HL-60/S4 treated with phorbol 12-myristate 13-acetate at 8.2 ng/mL for 4 days and 3 days (cell line): Measurements from ENCODE around the gene GPR137B.
"Not testable (repeated sequence)": the region's sequence is repeated elsewhere in the genome, so short reads cannot be mapped to it uniquely, and the experiment has no call there.

ENCODE experiments used
- in situ Hi-C: fragments of 300-500 bp; cut with MboI; formaldehyde crosslinking; loops from 2 replicates; pipeline ENCODE4 v1.15.0; 2022; ENCODE audit warnings: low sequenced_read_pairs

Gene GPR137B

GRCh38 chr1:236186471-236186870 lies 44.1 kb downstream of the GPR137B start:
- in situ Hi-C loops: not testable (repeated sequence)

DNA sequence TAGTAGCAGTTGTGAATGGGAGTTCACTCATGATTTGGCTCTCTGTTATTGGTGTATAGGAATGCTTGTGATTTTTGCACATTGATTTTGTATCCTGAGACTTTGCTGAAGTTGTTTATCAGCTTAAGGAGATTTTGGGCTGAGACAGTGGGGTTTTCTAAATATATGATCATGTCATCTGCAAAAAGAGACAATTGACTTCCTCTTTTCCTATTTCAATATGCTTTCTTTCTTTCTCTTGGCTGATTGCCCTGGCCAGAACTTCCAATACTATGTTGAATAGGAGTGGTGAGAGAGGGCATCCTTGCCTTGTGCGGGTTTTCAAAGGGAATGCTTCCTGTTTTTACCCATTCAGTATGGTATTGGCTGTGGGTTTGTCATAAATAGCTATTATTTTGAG lies 45.7 kb downstream of the GPR137B start:
- in situ Hi-C loops: not testable (repeated sequence)

- in situ Hi-C loops: no loop called here
Observed at GRCh38 chr1:236193184-236193583, 50.8 kb downstream of the GPR137B start.

- in situ Hi-C loops: no loop called here
Observed at GRCh38 chr1:236200925-236201324, 58.6 kb downstream of the GPR137B start.

DNA sequence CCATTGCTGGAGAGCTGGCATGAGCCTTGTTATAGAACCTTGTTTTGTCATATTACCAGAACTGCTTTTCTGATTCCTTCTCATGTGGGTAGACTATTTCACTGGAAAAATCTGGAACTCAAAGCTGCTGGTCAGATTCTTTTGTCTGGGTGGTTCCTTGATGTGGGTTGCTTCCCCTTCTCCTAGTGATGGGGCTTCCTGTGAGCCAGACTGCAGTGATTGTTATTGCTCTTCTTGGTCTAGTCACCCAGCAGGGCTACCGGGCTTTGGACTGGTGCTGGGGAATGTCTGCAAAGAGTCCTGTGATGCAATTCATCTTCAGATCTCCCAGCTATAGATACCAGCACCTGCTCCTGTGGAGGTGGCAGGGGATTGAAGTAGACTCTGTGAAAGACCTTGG lies 59.4 kb downstream of the GPR137B start:
- in situ Hi-C loops: no loop called here

DNA sequence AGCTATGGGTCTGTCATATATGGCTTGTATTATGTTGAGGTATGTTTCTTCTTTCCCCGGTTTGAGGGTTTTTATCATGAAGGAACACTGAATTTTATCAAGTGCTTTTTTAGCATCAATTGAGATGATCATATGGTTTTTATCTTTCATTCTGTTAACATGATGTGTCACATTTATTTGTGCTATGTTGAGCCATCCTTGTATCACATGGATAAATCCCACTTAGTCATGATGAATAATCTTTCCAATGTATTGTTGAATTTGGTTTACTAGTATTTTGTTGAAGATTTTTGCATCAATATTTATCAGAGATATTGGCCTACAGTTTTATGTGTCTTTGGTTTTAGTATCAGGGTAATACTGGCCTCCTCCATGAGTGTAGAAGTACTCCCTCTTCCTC lies 61.7 kb downstream of the GPR137B start:
- in situ Hi-C loops: no loop called here

DNA sequence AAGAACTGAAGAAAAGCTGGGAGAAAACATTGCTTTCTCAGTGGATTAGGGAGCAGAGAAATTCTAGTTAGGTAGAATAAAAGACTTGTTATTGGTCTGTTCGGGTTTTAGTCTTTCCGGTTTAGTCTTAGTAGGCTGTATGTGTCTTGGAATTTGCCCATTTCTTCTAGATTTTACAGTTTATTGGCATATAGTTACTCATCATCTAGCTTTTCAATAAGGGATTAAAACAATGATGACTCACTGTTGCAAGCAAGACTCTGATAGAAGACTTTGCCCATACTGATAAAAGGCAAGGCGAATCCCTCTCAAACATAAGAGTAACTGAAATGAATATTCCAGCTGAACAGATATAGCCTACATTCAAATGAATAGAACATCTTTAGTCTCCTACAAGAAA lies 62.3 kb downstream of the GPR137B start:
- in situ Hi-C loops: no loop called here

DNA sequence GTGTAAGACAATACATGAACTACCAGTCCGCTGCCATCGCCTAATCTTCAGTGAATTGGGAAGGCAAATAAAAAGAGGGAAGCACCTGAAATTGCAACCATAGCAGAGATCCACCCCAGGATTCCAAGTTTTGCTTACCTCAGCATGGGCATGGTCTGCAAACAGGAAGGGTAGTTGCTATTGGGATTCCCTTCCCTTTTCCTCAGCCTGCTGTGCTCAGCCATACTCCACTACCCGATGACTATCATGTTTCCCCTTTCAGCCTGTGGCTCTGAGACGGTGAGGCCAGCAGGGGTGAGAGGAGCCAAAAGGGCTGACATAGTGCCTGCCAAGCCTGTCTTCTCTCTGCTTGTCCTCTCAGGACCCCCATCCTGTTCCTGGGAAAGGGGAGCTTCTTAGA lies 64.2 kb downstream of the GPR137B start:
- in situ Hi-C loops: no loop called here

DNA sequence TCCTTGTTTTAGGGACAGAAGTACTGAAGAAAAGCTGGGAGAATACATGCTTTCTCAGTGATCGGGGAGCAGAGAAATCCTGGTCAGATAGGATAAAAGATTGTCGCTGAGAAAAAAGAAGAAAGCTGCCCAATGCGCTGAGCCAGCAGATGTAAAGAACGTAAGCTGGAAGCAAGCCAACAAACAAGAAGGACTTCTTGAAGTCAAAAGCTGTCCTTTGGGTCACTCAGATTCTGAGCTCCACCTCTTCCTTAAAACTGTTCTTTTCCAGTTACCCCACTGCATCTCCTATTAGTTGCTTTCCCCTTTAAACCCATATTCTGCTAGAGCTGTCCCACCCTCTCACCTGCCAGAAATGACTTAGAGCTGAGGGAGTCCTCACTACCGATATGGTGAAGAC lies 64.8 kb downstream of the GPR137B start:
- in situ Hi-C loops: no loop called here

GRCh38 chr1:236207569-236207968 lies 65.2 kb downstream of the GPR137B start:
- in situ Hi-C loops: no loop called here

GRCh38 chr1:236209185-236209584 lies 66.8 kb downstream of the GPR137B start:
- in situ Hi-C loops: no loop called here

DNA sequence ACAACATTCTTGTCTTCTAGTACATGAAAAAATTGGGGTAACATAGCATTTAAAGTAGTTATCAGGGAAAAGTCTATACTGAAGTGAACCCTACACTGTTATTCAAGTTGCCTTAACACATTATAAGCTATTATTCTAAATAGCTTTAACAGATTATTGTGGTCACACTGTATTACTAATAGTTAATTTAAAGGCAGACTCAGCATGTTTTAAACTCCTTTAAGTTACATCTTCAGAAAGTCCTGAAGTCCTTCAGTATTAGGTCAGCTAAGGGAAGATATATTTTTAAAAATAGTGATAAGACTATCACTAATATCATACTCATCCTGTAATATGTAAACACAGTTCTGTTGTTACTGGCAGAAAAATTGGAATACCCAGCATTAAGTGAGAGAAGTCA lies 67.4 kb downstream of the GPR137B start:
- in situ Hi-C loops: no loop called here

DNA sequence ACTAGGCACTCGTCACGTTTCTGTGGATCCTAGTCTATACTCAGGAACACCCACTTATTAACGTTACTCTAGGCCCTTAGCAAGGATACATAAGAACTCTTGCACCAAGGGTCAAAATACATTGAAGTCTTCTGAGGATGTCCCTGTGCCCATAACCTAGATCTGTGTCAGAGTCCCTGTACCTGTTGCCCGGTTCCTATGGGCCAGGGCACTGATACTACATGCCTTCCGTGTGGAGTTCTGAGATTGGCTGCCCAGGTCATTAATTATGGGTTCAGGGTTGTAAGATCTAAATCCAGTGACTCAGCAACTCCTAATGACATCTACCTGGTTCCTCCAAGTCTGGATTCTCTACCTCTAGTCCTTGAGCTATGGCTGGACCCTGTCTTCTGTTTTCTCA lies 69.5 kb downstream of the GPR137B start:
- in situ Hi-C loops: no loop called here

- in situ Hi-C loops: no loop called here
Observed at GRCh38 chr1:236213534-236213933, 71.2 kb downstream of the GPR137B start.

GRCh38 chr1:236214761-236215160 lies 72.4 kb downstream of the GPR137B start:
- in situ Hi-C loops: no loop called here

- in situ Hi-C loops: no loop called here
Observed at GRCh38 chr1:236220473-236220872, 78.1 kb downstream of the GPR137B start.

DNA sequence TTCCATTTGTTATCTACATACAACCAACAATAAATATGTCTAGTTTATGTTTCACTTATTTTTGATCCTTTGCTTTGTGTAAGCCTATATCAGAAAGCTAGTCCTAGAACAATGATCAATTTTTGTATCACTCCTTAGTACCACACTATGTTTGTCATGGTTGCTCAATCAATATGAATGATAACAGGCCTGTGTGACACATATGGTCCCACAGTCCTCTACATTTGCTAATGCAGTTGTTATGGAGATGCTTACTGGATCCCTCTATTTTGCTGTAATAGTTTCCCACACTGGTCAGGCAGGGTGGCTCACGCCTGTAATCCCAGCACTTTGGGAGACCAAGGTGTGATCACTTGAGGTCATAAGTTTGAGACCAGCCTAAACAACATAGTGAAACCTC lies 80.3 kb downstream of the GPR137B start:
- in situ Hi-C loops: no loop called here

- in situ Hi-C loops: no loop called here
Observed at GRCh38 chr1:236228411-236228810, 86.1 kb downstream of the GPR137B start.

- in situ Hi-C loops: no loop called here
Observed at GRCh38 chr1:236235116-236235515, 92.8 kb downstream of the GPR137B start.

DNA sequence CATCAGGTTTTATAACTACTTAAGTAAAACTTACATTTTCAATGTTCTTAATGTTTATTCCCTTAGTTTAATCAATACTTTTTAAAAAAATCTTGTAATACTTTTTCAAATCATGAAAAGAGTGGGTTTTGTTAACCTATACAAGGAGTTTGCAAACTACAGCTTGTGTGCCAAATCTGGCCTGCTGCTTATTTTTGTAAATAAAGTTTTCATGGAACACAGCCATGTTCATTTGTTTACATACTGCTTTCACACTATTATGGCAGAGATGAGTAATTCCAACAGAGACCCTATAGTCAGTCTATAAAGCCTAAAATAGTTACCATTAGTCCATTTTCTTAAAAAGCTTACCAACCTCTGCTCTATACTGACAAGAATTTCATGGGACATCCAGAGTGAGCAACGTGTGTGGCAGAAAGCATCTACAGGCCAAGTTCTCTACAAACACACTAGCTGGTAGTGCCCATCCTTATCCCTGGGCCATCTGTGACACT lies 96.8 kb downstream of the GPR137B start:
- in situ Hi-C loops: no loop called here

GRCh38 chr1:236240675-236241074 lies 98.3 kb downstream of the GPR137B start:
- in situ Hi-C loops: no loop called here

GRCh38 chr1:236242568-236242967 lies 100.2 kb downstream of the GPR137B start:
- in situ Hi-C loops: no loop called here

DNA sequence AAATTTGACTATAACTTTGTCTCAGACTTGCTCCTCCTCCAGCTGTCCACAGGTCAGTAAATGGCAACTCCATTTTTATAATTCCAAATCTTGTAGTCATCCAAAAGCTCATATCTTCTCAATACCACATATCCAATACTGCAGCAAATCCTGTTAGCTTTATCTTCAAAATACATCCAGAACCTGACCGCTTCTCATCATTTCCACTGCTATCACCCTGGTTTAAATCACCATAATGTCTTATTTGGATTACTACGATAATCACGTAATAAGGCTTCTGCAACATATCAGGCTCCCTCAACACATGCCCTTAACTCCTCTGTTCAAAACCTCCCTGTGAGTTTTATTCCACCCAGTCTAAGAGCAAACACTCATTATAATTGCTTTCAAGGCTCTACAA lies 104.9 kb downstream of the GPR137B start:
- in situ Hi-C loops: no loop called here

DNA sequence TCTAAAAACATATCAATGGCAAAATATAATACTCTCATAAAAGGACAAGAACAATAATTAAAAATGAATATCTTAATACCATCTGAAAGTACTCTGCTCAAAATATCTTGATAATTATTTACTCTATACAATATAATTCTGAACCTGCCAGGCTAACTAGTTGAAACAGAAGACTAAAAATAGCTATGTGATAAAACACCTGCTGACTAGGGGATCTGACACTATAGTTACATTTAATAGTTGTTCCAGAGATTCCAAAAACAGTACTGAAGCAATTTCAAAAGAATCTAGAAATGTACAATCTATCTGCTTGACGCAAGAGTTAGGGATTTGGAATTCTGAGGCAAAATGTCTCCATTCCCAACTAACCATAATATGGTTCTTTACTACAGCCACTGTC lies 109.2 kb downstream of the GPR137B start:
- in situ Hi-C loops: no loop called here
